GM21723 (cell line): ENCODE results near the gene B4GALT3.
A peak's percentile ranks its signal among the peaks of the same experiment; 100 is the strongest.

Experiments used
- ATAC-seq: cut with Tn5 transposase; IDR thresholded peaks from one replicate; pipeline ENCODE4 v1.9.1; 2021; ENCODE audit warnings: mild to moderate bottlenecking, moderate library complexity; ENCODE audit not compliant: unreplicated experiment

Gene B4GALT3

GRCh38 chr1:161206411-161207140, 29.3 kb upstream of the B4GALT3 start:
- ATAC-seq = no peak

- ATAC-seq = peak; percentile 95
These were observed 24.8 kb upstream of the B4GALT3 start, which contains the start of gene NDUFS2 for GRCh38 chr1:161201836-161202712. Gene NDUFS2, plus strand, starts transcription at chr1:161202367. Its CDS starts 19 bp downstream, at chr1:161202386.

GRCh38 chr1:161200992-161201835, 23.9 kb upstream of the B4GALT3 start:
- ATAC-seq = no peak

- no peak for ATAC-seq
These were observed 23.2 kb upstream of the B4GALT3 start for GRCh38 chr1:161200421-161200991.

- no peak for ATAC-seq
These were observed 22.3 kb upstream of the B4GALT3 start for GRCh38 chr1:161199506-161200139.

DNA sequence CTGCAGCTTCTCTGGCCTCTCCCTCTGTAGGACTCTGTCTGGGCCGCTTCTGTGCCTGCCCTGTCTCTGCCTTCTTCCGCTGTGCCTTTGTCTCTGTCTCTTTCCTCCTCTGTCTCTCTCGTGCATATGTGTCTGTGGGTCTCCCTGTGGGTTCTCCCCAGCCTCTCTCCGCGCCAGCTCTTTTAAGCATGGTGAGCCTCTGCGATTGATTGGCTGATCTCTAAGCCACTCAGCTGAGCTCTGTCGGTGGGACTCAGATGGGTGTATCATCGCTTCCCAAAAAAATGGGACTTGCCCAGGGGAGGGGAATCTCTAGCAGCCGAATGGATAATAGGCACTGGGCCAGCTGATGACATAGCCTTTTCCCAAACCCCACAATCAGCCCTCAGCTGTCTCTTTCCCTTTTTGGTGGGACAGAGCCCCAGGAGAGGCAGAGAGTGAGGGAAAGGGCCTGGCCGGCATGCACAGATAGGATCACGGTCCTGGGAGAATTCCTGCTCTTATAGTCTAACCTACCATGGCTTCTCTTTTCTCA, 21.7 kb upstream of the B4GALT3 start, which contains the start of gene ADAMTS4:
Gene ADAMTS4 (minus strand): TSS at position 158 of the 535 bp plus-strand sequence. CDS start 427 bp downstream, outside the sequence.
- no peak for ATAC-seq

DNA sequence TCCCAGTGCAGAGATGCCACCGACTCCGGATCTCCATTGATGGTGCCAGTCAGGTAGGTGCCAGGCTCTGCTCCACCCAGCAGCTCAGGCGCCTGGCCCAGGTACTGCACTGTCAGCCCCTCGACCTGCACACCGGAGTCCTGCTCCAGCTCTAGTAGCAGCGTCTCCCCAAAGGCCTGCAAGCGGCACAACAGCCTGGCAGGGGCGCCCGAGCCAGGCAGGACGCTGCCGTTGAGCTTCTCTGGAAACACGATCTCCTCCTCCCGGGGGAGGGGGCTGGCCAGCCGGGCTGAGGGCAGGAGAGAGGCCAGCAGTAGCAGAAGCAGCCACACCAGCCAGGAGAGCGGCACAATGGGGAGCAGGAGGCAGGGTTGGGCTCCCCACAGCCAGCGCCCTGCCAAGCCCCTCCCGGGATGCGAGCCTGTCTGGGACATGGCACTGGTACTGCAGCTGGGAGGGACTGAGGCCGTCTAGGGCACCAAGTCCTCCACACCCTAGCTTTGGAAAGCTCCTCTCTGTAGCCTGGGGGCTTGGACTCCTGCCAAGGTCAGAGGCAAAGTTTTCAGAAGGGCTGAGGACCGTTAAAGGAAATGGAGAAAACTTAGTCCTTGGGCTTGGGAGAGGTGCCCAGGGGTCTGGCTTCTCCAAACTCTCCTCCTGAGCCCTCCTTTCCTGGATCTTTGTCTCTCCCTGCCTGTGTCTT, 21.0 kb upstream of the B4GALT3 start:
- ATAC-seq = no peak

- no peak for ATAC-seq
These were observed 20.4 kb upstream of the B4GALT3 start for GRCh38 chr1:161197560-161198193.

DNA sequence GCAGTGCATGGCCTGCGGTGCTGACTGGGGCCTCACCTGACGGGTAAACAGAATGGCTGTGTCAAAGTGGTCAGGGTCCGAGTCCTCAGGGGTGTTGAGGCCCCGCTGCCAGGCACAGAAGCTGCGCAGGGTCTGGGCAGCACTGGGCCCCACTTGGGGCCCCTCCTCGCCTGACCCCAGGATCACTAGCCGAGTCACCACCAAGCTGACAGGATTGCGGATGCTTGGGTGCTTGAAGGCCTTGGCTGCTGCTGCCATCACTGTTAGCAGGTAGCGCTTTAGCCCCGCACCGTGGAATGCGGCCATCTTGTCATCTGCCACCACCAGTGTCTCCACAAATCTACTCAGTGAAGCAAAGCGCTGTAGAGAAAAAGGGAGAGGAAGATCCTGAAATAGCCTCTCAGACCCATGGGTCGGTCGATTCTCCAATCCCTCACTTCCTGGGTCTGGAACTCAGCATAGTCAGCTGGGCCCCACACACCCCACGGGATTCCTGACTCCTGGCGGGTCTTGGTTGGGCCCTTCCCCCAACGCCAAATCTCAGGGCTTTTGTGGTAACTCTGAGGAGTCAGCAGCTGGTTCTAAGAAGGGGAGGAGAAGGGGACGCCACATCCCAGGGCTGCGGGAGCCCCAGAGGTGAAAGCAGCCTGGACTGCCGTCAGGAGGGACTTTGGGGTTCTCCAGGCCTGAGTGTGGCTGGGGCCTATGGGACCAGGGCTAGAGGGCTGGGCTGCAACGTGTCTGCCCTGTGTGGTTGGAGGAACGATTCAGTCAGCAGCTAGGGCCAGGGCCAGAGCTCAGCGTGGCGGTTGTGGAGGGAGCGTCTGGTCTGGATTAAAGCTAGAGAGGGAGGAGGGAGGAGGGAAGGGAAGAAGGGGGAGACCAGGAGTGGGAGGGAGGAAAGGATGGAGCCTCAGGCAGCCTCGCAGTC, 19.5 kb upstream of the B4GALT3 start:
- no peak for ATAC-seq

DNA sequence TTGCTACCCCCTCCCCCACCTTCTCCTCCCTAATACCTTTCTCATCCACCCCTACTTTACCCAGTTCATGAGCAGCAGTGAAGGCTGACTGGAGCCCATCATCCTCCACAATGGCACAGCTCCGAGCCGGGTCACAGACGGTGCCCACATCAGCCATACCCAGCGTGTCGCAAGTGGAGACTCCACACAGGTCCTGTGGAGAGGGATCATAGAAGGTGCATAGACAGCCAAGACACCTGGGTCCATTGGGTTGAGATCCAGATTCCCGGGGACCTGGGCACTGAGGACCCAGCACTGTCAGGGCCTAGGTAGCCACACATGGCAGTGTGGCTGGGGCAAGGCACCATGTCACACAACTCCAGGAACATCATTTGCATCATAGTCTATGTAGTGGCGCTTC, 18.8 kb upstream of the B4GALT3 start:
- ATAC-seq = no peak

- peak; percentile 61 for ATAC-seq
These were observed 17.9 kb upstream of the B4GALT3 start for GRCh38 chr1:161195171-161195570.

DNA sequence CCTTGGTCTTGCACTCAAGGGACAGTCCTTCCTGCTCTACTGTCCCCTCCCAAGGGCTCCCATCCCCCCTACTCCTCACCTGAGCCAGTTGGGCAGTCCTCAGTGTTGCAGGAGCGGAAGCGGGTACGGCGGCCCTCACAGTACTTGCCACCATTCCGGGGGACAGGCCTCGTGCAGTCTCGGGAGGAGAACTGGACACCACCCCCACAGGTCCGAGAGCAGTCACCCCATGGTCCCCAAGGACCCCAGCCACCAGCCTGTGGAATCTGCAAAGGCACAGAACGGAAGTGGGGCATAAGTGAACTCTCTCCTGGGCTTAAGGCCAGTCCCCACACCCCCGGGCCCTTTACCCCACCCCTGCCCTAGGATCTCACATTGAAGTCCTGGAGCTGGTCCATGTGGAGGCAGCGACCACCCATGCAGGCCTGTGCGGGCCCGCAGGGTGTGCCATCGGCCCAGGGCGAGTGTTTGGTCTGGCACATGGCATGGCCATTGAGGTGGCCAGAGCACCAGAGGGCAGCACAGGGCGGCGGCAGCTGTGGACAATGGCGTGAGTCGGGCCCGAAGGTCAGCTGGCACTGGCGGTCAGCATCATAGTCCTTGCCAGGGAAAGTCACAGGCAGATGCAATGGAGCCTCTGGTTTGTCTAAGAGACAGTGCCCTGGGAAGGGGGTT, 16.4 kb upstream of the B4GALT3 start:
- ATAC-seq = no peak

- peak; percentile 63 for ATAC-seq
These were observed 15.5 kb upstream of the B4GALT3 start for GRCh38 chr1:161192476-161193465.

DNA sequence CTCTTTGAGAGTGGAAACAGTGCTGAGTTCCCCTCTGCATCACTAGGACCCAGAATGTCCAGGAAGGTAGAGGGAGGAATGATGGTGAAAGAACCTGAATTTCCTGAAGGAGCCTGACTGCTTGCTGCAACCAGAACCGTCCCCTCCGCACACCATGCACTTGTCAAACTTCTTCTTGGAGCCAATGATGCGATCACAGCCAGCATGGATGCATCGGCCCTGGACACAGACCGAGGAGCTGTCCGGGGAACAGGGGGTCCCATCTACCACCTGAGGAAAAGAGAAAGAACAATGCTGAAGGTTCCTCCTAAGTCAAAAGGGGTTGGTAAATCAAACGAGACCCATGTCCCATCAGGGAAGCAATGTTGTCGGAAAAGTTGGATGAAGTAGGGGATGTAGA, 14.7 kb upstream of the B4GALT3 start:
- ATAC-seq = no peak

DNA sequence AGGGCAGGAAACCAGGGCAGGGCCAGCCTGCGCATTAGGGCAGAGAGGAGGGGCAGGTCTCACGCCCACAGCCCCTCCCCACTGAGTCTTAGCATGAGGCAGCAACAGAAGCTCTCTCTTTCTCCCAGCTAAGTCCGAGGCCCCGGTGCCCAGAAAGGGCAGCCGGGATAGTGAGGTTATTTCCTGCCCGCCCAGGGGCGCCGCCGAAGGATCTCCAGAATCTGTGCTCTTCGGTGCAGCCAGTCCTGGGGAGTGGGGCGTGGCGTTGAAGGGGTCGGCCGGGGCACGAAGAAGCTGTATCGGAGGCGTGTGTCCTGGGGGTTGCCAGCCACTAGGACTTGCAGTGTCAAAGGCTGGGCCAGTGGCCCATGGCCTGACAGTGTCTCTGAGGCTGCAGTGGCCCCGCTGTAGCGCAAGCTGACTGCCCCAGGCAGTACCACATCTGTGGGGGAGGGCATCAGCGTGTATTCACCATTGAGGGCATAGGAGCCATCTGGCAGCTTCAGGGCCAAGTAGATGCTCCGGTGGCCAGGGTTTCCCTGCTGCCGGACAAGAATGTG, 13.7 kb upstream of the B4GALT3 start:
- ATAC-seq = no peak

DNA sequence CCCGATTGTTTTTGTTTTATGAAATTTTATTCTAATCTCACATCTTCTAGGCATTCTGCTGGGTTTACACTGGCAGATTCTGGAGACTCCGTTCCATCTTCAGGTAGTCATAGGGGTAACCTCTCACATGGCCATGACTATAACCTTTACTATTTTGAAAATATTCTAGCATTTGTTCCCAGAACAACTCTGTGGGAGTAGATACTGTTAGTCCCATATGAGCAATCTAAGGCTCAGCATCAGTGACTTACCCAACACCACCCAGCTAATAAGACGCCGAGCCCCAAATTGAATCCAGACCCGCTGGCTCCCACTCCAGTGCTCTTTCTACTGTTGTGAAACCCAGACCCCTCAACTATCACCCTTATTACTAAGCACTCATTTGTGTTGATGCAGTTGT, 11.7 kb upstream of the B4GALT3 start:
- ATAC-seq = no peak
